NCI-H2081 treated with DMSO at 0.1 percent for 48 hours (cell line): ENCODE measurements around the gene HMGXB4.
"Not testable (repeated sequence)": the region's sequence is repeated elsewhere in the genome, so short reads cannot be mapped to it uniquely, and the experiment has no call there.

ENCODE experiments used
- DNase-seq: peaks from one replicate; lab custom pipeline; 2025; lab: John Stamatoyannopoulos, UW

HMGXB4 gene

GRCh38 chr22:35257321-35258190 lies at the start of gene HMGXB4:
Gene HMGXB4 (plus strand): TSS chr22:35257493. CDS start chr22:35262391, 4,898 bp downstream.
- peak; percentile 6 for DNase-seq

- DNase-seq: no peak
Observed at GRCh38 chr22:35208003-35208402, 49.3 kb upstream of the HMGXB4 start.

- no peak for DNase-seq
Observed at GRCh38 chr22:35209203-35209602, 48.1 kb upstream of the HMGXB4 start.

GRCh38 chr22:35212009-35212408 lies 45.3 kb upstream of the HMGXB4 start:
- no peak for DNase-seq

GRCh38 chr22:35212996-35213395 lies 44.3 kb upstream of the HMGXB4 start:
- no peak for DNase-seq

- DNase-seq: no peak
Observed at GRCh38 chr22:35214968-35215367, 42.3 kb upstream of the HMGXB4 start.

- DNase-seq: no peak
Observed at GRCh38 chr22:35215993-35216392, 41.3 kb upstream of the HMGXB4 start.

- no peak for DNase-seq
Observed at GRCh38 chr22:35217527-35217926, 39.8 kb upstream of the HMGXB4 start.

GRCh38 chr22:35218079-35218478 lies 39.2 kb upstream of the HMGXB4 start:
- no peak for DNase-seq

- DNase-seq: no peak
Observed at GRCh38 chr22:35219012-35219411, 38.3 kb upstream of the HMGXB4 start.

GRCh38 chr22:35220221-35220620 lies 37.1 kb upstream of the HMGXB4 start:
- no peak for DNase-seq

- no peak for DNase-seq
Observed at GRCh38 chr22:35225010-35225409, 32.3 kb upstream of the HMGXB4 start.

- DNase-seq: no peak
Observed at GRCh38 chr22:35226958-35227647, 30.2 kb upstream of the HMGXB4 start.

- DNase-seq: no peak
Observed at GRCh38 chr22:35229865-35230264, 27.4 kb upstream of the HMGXB4 start.

- no peak for DNase-seq
Observed at GRCh38 chr22:35230417-35230816, 26.9 kb upstream of the HMGXB4 start.

- peak; percentile 10 for DNase-seq
Observed at GRCh38 chr22:35230839-35231584, 26.3 kb upstream of the HMGXB4 start.

GRCh38 chr22:35231585-35232084 lies 25.7 kb upstream of the HMGXB4 start:
- peak; percentile 9 for DNase-seq

GRCh38 chr22:35238749-35239148 lies 18.5 kb upstream of the HMGXB4 start:
- not testable (repeated sequence) for DNase-seq

GRCh38 chr22:35244507-35244906 lies 12.8 kb upstream of the HMGXB4 start:
- not testable (repeated sequence) for DNase-seq

- DNase-seq: no peak
Observed at GRCh38 chr22:35250156-35250555, 7.1 kb upstream of the HMGXB4 start.

GRCh38 chr22:35253946-35254345 lies 3.3 kb upstream of the HMGXB4 start:
- DNase-seq: no peak

GRCh38 chr22:35257002-35257320 lies 332 bp upstream of the HMGXB4 start:
- DNase-seq: no peak
